MCF 10A (cell line): ENCODE measurements around the gene EPN3. TPM values are rescaled to one million over a fixed set of nuclear protein-coding genes. Genes with fewer than 3 reads are reported as not detected.

Experiments used
- BruUV-seq: library from RNA; stranded (reverse); fragments of 400-500 nt; replicated peaks from 2 replicates; lab custom pipeline; 2021; lab: Mats Ljungman, UMichigan
- CTCF ChIA-PET: fragments of 300-600 bp; sonication (Branson Sonifier 250); formaldehyde crosslinking; extraction: SDS; loops from one replicate; lab custom pipeline; 2021; ENCODE audit warnings: antibody characterized with exemption, inconsistent platforms; lab: Yijun Ruan, JAX
- POLR2A ChIA-PET: fragments of 300-600, 350-650 bp; sonication (Branson Sonifier 250); formaldehyde crosslinking; extraction: SDS; loops from one replicate; lab custom pipeline; 2020; ENCODE audit warnings: antibody characterized with exemption, inconsistent platforms; lab: Yijun Ruan, JAX
- DNase-seq: peaks from one replicate; pipeline ENCODE4 v3.0.0-alpha.2; 2018; ENCODE audit not compliant: unreplicated experiment
- H3K27ac Mint-ChIP-seq: one replicate; pipeline ENCODE4 v1.8.0; 2022; ENCODE audit warnings: mild to moderate bottlenecking, low read depth, mixed read lengths; ENCODE audit not compliant: unreplicated experiment
- H3K27me3 Mint-ChIP-seq: one replicate; pipeline ENCODE4 v1.8.0; 2022; ENCODE audit warnings: mixed read lengths; ENCODE audit not compliant: insufficient read depth, unreplicated experiment
- H3K36me3 Mint-ChIP-seq: one replicate; pipeline ENCODE4 v1.8.0; 2022; ENCODE audit warnings: mild to moderate bottlenecking, moderate library complexity, mixed read lengths; ENCODE audit not compliant: insufficient read depth, unreplicated experiment
- H3K4me1 Mint-ChIP-seq: one replicate; pipeline ENCODE4 v1.8.0; 2022; ENCODE audit warnings: mixed read lengths; ENCODE audit not compliant: insufficient read depth, unreplicated experiment
- H3K4me3 Mint-ChIP-seq: one replicate; pipeline ENCODE4 v1.8.0; 2022; ENCODE audit warnings: mild to moderate bottlenecking, moderate library complexity, mixed read lengths; ENCODE audit not compliant: unreplicated experiment
- H3K9me3 Mint-ChIP-seq: one replicate; pipeline ENCODE4 v1.8.0; 2022; ENCODE audit warnings: mixed read lengths; ENCODE audit not compliant: unreplicated experiment
- CTCF ChIP-seq: fragments of 200-600 bp; IDR thresholded peaks from one replicate; pipeline ENCODE4 v1.8.0; 2022; ENCODE audit warnings: antibody characterized with exemption, mild to moderate bottlenecking; ENCODE audit not compliant: unreplicated experiment
- intact Hi-C: fragments of 100-400 bp; cut with micrococcal nuclease; formaldehyde crosslinking; loops from 2 replicates; pipeline ENCODE4 v1.14.1; 2022
- total RNA-seq: library from RNA; stranded (reverse); gene quantifications from 2 replicates; pipeline ENCODE4 v1.2.3, GENCODE V29; 2022

EPN3 gene
- total RNA-seq, 1 experiment from 2014 or later = 4.4 TPM

GRCh38 chr17:50492214-50492613 is 40.3 kb upstream of the EPN3 start:
- Mint-ChIP-seq H3K36me3 (no peaks in the 10 kb centered on the region), H3K9me3 (no peaks in the 10 kb centered on the region), H3K4me3 (no peak overlapping the region), H3K4me1 (peaks cover 19% of the 10 kb centered on the region), H3K27me3 (no peaks in the 10 kb centered on the region), H3K27ac (no peak overlapping the region)
- ChIA-PET POLR2A (interaction anchor here (2.0 kb wide), 1 partner anchor 11 kb away, joined by 8 read pairs; no protein-coding TSS in a partner anchor), CTCF (interaction anchor here (0.6 to 2.7 kb wide), 5 partner anchors 9 to 35 kb away, joined by 3 to 14 read pairs (median 8); no protein-coding TSS in a partner anchor)
- TF ChIP-seq CTCF = no peak
- DNase-seq = no peak
- no TSS peak for BruUV-seq
- intact Hi-C loops = no loop called here

- H3K27ac Mint-ChIP-seq = no peak overlapping the region
- no peak for DNase-seq
- no TSS peak for BruUV-seq
- no peaks in the 10 kb centered on the region for H3K27me3 Mint-ChIP-seq
- H3K4me1 Mint-ChIP-seq = peaks cover 4% of the 10 kb centered on the region
- H3K4me3 Mint-ChIP-seq = no peak overlapping the region
- POLR2A ChIA-PET = interaction anchor here (0.9 to 2.0 kb wide), 2 partner anchors 10 to 22 kb away, joined by 3 to 8 read pairs; no protein-coding TSS in a partner anchor
- CTCF ChIA-PET = interaction anchor here (0.7 to 2.7 kb wide), 4 partner anchors 11 to 23 kb away, joined by 3 to 14 read pairs (median 6); no protein-coding TSS in a partner anchor
- TF ChIP-seq CTCF = no peak
- no peaks in the 10 kb centered on the region for H3K36me3 Mint-ChIP-seq
- H3K9me3 Mint-ChIP-seq = no peaks in the 10 kb centered on the region
- intact Hi-C loops = no loop called here
These were observed 38.8 kb upstream of the EPN3 start for GRCh38 chr17:50493744-50494143.

GRCh38 chr17:50495217-50495823 is 37.2 kb upstream of the EPN3 start:
- Mint-ChIP-seq H3K27me3 (no peaks in the 10 kb centered on the region), H3K4me1 (peaks cover 4% of the 10 kb centered on the region), H3K27ac (no peak overlapping the region), H3K36me3 (no peaks in the 10 kb centered on the region), H3K9me3 (no peaks in the 10 kb centered on the region), H3K4me3 (no peak overlapping the region)
- intact Hi-C loops = no loop called here
- ChIA-PET POLR2A (interaction anchor here (0.6 to 1.1 kb wide), 2 partner anchors 8 to 9 kb away, joined by 3 to 4 read pairs; no protein-coding TSS in a partner anchor), CTCF (interaction anchor here (0.5 to 0.6 kb wide), 2 partner anchors 203 to 258 kb away, joined by 3 read pairs; no protein-coding TSS in a partner anchor)
- no peak for TF ChIP-seq CTCF
- DNase-seq = no peak
- no TSS peak for BruUV-seq

- Mint-ChIP-seq H3K4me1 (peaks cover 4% of the 10 kb centered on the region), H3K27me3 (no peaks in the 10 kb centered on the region), H3K4me3 (no peak overlapping the region), H3K27ac (no peak overlapping the region), H3K9me3 (no peaks in the 10 kb centered on the region), H3K36me3 (no peaks in the 10 kb centered on the region)
- ChIA-PET POLR2A (interaction anchor here (0.6 to 1.1 kb wide), 2 partner anchors 8 to 9 kb away, joined by 3 to 4 read pairs; no protein-coding TSS in a partner anchor), CTCF (interaction anchor here (0.5 to 0.8 kb wide), 4 partner anchors 203 to 661 kb away, joined by 3 read pairs; no protein-coding TSS in a partner anchor)
- DNase-seq = no peak
- BruUV-seq = no TSS peak
- TF ChIP-seq CTCF = no peak
- intact Hi-C loops = no loop called here
These were observed 36.6 kb upstream of the EPN3 start for GRCh38 chr17:50495918-50496317.
